ENCODE results near the gene MAST2.

DNA sequence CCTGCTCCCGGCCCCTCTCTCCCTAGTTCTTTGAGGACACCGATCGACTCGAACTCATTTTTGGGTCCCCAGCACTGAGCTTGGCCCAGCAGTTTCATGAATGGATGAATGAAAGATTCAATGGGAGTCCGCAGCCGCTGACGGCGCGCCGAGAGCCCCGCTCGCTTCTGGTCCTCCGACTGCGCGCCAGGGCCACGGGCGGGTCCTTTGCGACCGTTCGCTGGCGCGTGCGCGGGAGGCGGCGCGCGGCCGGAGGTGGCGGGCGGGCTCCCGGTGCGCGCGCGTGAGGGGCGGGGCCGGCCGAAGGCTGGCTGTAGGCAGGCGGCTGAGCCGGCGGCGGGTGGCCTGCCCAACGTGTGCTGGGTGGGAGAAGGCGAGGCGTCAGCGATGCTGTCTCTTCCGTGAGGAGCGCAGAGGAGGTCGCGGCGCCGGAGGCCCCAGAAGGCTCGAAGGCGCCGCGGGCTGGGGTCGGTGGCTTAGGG, at the start of gene MAST2:
- no peak for TF ChIP-seq JUN (CRISPR knock-in tag; IDR thresholded peaks at IDR 0.05)
- TF ChIP-seq, protein P1, sequence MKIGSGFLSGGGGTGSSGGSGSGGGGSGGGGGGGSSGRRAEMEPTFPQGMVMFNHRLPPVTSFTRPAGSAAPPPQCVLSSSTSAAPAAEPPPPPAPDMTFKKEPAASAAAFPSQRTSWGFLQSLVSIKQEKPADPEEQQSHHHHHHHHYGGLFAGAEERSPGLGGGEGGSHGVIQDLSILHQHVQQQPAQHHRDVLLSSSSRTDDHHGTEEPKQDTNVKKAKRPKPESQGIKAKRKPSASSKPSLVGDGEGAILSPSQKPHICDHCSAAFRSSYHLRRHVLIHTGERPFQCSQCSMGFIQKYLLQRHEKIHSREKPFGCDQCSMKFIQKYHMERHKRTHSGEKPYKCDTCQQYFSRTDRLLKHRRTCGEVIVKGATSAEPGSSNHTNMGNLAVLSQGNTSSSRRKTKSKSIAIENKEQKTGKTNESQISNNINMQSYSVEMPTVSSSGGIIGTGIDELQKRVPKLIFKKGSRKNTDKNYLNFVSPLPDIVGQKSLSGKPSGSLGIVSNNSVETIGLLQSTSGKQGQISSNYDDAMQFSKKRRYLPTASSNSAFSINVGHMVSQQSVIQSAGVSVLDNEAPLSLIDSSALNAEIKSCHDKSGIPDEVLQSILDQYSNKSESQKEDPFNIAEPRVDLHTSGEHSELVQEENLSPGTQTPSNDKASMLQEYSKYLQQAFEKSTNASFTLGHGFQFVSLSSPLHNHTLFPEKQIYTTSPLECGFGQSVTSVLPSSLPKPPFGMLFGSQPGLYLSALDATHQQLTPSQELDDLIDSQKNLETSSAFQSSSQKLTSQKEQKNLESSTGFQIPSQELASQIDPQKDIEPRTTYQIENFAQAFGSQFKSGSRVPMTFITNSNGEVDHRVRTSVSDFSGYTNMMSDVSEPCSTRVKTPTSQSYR (CRISPR knock-in tag; IDR thresholded peaks at IDR 0.05), result no peak
- TF ChIP-seq TEAD4 (CRISPR knock-in tag; IDR thresholded peaks at IDR 0.05), result no peak
- TF ChIP-seq, protein P2, sequence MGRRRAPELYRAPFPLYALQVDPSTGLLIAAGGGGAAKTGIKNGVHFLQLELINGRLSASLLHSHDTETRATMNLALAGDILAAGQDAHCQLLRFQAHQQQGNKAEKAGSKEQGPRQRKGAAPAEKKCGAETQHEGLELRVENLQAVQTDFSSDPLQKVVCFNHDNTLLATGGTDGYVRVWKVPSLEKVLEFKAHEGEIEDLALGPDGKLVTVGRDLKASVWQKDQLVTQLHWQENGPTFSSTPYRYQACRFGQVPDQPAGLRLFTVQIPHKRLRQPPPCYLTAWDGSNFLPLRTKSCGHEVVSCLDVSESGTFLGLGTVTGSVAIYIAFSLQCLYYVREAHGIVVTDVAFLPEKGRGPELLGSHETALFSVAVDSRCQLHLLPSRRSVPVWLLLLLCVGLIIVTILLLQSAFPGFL (CRISPR knock-in tag; IDR thresholded peaks at IDR 0.05; ENCODE audit: borderline replicate concordance), result no peak
- TF ChIP-seq, protein P3, sequence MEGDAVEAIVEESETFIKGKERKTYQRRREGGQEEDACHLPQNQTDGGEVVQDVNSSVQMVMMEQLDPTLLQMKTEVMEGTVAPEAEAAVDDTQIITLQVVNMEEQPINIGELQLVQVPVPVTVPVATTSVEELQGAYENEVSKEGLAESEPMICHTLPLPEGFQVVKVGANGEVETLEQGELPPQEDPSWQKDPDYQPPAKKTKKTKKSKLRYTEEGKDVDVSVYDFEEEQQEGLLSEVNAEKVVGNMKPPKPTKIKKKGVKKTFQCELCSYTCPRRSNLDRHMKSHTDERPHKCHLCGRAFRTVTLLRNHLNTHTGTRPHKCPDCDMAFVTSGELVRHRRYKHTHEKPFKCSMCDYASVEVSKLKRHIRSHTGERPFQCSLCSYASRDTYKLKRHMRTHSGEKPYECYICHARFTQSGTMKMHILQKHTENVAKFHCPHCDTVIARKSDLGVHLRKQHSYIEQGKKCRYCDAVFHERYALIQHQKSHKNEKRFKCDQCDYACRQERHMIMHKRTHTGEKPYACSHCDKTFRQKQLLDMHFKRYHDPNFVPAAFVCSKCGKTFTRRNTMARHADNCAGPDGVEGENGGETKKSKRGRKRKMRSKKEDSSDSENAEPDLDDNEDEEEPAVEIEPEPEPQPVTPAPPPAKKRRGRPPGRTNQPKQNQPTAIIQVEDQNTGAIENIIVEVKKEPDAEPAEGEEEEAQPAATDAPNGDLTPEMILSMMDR (IDR thresholded peaks at IDR 0.05), result no peak
- TF ChIP-seq, protein P4, sequence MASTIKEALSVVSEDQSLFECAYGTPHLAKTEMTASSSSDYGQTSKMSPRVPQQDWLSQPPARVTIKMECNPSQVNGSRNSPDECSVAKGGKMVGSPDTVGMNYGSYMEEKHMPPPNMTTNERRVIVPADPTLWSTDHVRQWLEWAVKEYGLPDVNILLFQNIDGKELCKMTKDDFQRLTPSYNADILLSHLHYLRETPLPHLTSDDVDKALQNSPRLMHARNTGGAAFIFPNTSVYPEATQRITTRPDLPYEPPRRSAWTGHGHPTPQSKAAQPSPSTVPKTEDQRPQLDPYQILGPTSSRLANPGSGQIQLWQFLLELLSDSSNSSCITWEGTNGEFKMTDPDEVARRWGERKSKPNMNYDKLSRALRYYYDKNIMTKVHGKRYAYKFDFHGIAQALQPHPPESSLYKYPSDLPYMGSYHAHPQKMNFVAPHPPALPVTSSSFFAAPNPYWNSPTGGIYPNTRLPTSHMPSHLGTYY (CRISPR knock-in tag; IDR thresholded peaks at IDR 0.05), result no peak
- TF ChIP-seq, protein P5, sequence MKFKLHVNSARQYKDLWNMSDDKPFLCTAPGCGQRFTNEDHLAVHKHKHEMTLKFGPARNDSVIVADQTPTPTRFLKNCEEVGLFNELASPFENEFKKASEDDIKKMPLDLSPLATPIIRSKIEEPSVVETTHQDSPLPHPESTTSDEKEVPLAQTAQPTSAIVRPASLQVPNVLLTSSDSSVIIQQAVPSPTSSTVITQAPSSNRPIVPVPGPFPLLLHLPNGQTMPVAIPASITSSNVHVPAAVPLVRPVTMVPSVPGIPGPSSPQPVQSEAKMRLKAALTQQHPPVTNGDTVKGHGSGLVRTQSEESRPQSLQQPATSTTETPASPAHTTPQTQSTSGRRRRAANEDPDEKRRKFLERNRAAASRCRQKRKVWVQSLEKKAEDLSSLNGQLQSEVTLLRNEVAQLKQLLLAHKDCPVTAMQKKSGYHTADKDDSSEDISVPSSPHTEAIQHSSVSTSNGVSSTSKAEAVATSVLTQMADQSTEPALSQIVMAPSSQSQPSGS (CRISPR knock-in tag; IDR thresholded peaks at IDR 0.05; ENCODE audit: borderline replicate concordance, low read depth), result no peak
- TF ChIP-seq JAZF1 (CRISPR knock-in tag; IDR thresholded peaks at IDR 0.05), result no peak
- TF ChIP-seq NFYB (CRISPR knock-in tag; conservative IDR thresholded peaks at IDR 0.05; ENCODE audit: low read depth), result no peak
- TF ChIP-seq, protein P6, sequence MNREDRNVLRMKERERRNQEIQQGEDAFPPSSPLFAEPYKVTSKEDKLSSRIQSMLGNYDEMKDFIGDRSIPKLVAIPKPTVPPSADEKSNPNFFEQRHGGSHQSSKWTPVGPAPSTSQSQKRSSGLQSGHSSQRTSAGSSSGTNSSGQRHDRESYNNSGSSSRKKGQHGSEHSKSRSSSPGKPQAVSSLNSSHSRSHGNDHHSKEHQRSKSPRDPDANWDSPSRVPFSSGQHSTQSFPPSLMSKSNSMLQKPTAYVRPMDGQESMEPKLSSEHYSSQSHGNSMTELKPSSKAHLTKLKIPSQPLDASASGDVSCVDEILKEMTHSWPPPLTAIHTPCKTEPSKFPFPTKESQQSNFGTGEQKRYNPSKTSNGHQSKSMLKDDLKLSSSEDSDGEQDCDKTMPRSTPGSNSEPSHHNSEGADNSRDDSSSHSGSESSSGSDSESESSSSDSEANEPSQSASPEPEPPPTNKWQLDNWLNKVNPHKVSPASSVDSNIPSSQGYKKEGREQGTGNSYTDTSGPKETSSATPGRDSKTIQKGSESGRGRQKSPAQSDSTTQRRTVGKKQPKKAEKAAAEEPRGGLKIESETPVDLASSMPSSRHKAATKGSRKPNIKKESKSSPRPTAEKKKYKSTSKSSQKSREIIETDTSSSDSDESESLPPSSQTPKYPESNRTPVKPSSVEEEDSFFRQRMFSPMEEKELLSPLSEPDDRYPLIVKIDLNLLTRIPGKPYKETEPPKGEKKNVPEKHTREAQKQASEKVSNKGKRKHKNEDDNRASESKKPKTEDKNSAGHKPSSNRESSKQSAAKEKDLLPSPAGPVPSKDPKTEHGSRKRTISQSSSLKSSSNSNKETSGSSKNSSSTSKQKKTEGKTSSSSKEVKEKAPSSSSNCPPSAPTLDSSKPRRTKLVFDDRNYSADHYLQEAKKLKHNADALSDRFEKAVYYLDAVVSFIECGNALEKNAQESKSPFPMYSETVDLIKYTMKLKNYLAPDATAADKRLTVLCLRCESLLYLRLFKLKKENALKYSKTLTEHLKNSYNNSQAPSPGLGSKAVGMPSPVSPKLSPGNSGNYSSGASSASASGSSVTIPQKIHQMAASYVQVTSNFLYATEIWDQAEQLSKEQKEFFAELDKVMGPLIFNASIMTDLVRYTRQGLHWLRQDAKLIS (CRISPR knock-in tag; IDR thresholded peaks at IDR 0.05; ENCODE audit: borderline replicate concordance), result no peak
- TF ChIP-seq, protein P7, sequence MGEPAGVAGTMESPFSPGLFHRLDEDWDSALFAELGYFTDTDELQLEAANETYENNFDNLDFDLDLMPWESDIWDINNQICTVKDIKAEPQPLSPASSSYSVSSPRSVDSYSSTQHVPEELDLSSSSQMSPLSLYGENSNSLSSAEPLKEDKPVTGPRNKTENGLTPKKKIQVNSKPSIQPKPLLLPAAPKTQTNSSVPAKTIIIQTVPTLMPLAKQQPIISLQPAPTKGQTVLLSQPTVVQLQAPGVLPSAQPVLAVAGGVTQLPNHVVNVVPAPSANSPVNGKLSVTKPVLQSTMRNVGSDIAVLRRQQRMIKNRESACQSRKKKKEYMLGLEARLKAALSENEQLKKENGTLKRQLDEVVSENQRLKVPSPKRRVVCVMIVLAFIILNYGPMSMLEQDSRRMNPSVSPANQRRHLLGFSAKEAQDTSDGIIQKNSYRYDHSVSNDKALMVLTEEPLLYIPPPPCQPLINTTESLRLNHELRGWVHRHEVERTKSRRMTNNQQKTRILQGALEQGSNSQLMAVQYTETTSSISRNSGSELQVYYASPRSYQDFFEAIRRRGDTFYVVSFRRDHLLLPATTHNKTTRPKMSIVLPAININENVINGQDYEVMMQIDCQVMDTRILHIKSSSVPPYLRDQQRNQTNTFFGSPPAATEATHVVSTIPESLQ (CRISPR knock-in tag; IDR thresholded peaks at IDR 0.05), result no peak
